K562 (cell line): ENCODE measurements around the gene FBXW11. TPM values are rescaled to one million over a fixed set of nuclear protein-coding genes. Genes with fewer than 3 reads are reported as not detected.

Source experiments
- ATAC-seq: fragments of 200-7000 bp; cut with Tn5 transposase; 3 replicates; pipeline ENCODE4 v1.9.1; 2020; ENCODE audit warnings: moderate library complexity
- BruUV-seq: library from RNA; stranded (reverse); fragments of 400-500 nt; replicated peaks from 2 replicates; lab custom pipeline; 2021; lab: Mats Ljungman, UMichigan
- CTCF ChIA-PET: fragments of 300-600 bp; formaldehyde crosslinking; extraction: SDS; loops from one replicate; lab custom pipeline; 2021; ENCODE audit warnings: low intra/inter-chr PET ratio; lab: Yijun Ruan, JAX
- POLR2A ChIA-PET: fragments of 300-600, 350-650 bp; sonication (Branson Sonifier 250); formaldehyde crosslinking; extraction: SDS; loops from one replicate; lab custom pipeline; 2021; ENCODE audit warnings: antibody characterized with exemption, inconsistent platforms; lab: Yijun Ruan, JAX
- DNase-seq, 4 experiments: peaks; one replicate each; pipeline versions ENCODE4 v3.0.0 to v3.0.0-alpha.2; 2011 to 2018; ENCODE audit warnings: low spot score in 3 of 4, mixed read lengths in 3 of 4; ENCODE audit errors: extremely low read depth in 1 of 4
- FAIRE-seq: peaks from 2 replicates; lab custom pipeline; 2011; peaks lifted over from hg19 to GRCh38; lab: Jason Lieb, UNC
- H2AFZ ChIP-seq: 2 replicates; pipeline ENCODE4 v1.6.0; 2011; ENCODE audit warnings: low read depth, low read length, control low read depth, inconsistent platforms
- H3K27ac ChIP-seq: fragments of 200-600 bp; 3 replicates; pipeline ENCODE4 v1.8.0; 2011; ENCODE audit warnings: low read depth, mild to moderate bottlenecking, control low read depth, inconsistent platforms, low read length, moderate library complexity, mixed read lengths; ENCODE audit errors: extremely low read depth
- H3K27me3 ChIP-seq, 2 experiments: fragments of 300-600 bp in 1 of 2; 2 replicates in 1 of 2; 3 replicates in 1 of 2; pipeline versions ENCODE4 v1.6.0 to v1.8.0; 2011; ENCODE audit warnings: inconsistent platforms in 2 of 2, low read length in 2 of 2, mild to moderate bottlenecking in 1 of 2, mixed read lengths in 1 of 2, moderate library complexity in 1 of 2; ENCODE audit not compliant: control insufficient read depth in 2 of 2, insufficient read depth in 2 of 2
- H3K36me3 ChIP-seq: fragments of 300-600 bp; 3 replicates; pipeline ENCODE4 v1.8.0; 2011; ENCODE audit warnings: mild to moderate bottlenecking, low read length, inconsistent platforms; ENCODE audit not compliant: control insufficient read depth, insufficient read depth
- H3K4me1 ChIP-seq, 2 experiments: fragments of 200-600 bp in 1 of 2; replicated peaks in 1 of 2; 2 replicates in 1 of 2; 3 replicates in 1 of 2; pipeline versions ENCODE4 v1.5.1 to v1.8.0; 2011; ENCODE audit warnings: inconsistent platforms in 2 of 2, low read length in 2 of 2, mild to moderate bottlenecking in 1 of 2, mixed read lengths in 1 of 2, moderate library complexity in 1 of 2; ENCODE audit not compliant: control insufficient read depth in 2 of 2, insufficient read depth in 2 of 2
- H3K4me2 ChIP-seq: 2 replicates; pipeline ENCODE4 v1.6.1; 2011; ENCODE audit warnings: low read length, control low read depth, inconsistent platforms, mixed read lengths; ENCODE audit not compliant: insufficient read depth
- H3K4me3 ChIP-seq: fragments of 200-600 bp; sonication (generic), shearing (Covaris generic); 2 replicates; pipeline ENCODE4 v1.5.1; 2016; ENCODE audit warnings: control low read depth, inconsistent platforms
- H3K79me2 ChIP-seq: fragments of 200-600 bp; 3 replicates; pipeline ENCODE4 v1.8.0; 2011; ENCODE audit warnings: low read length, inconsistent platforms; ENCODE audit not compliant: control insufficient read depth, insufficient read depth
- H3K9ac ChIP-seq, 2 experiments: 2 replicates each; pipeline versions ENCODE4 v1.6.0 to v1.6.1; 2011; ENCODE audit warnings: low read depth in 2 of 2, low read length in 2 of 2, control low read depth in 1 of 2, inconsistent platforms in 1 of 2, mild to moderate bottlenecking in 1 of 2, mixed read lengths in 1 of 2; ENCODE audit not compliant: insufficient read depth in 1 of 2
- H3K9me1 ChIP-seq: one replicate; pipeline ENCODE4 v1.6.0; 2011; ENCODE audit warnings: inconsistent platforms, mild to moderate bottlenecking, low read length, moderate library complexity; ENCODE audit not compliant: control insufficient read depth, insufficient read depth
- H3K9me3 ChIP-seq: replicated peaks from 2 replicates; pipeline ENCODE4 v1.5.1; 2011; ENCODE audit warnings: low read depth, low read length, inconsistent platforms; ENCODE audit not compliant: control insufficient read depth, insufficient read depth
- H4K20me1 ChIP-seq: replicated peaks from 2 replicates; pipeline ENCODE4 v1.6.1; 2011; ENCODE audit warnings: low read length, inconsistent platforms, mixed read lengths; ENCODE audit not compliant: control insufficient read depth, insufficient read depth
- NCOR1 ChIP-seq: fragments of 450-650 bp; IDR thresholded peaks from 2 replicates; pipeline ENCODE4 v1.6.1; 2016; ENCODE audit warnings: mild to moderate bottlenecking, moderate library complexity
- NR3C1 ChIP-seq: sonication (generic); formaldehyde crosslinking; IDR thresholded peaks from 2 replicates; pipeline ENCODE4 v1.8.1; 2022; ENCODE audit warnings: missing genetic modification reagents
- SMARCB1 ChIP-seq: IDR thresholded peaks from 2 replicates; pipeline ENCODE4 v1.6.1; 2011; ENCODE audit warnings: improper control_type of control experiment, low read depth; ENCODE audit not compliant: insufficient read length
- YBX1 ChIP-seq: fragments of 450-650 bp; IDR thresholded peaks from 2 replicates; pipeline ENCODE4 v1.7.1; 2016; ENCODE audit warnings: mild to moderate bottlenecking
- ZNF695 ChIP-seq: fragments of 450-650 bp; formaldehyde crosslinking; IDR thresholded peaks from 2 replicates; pipeline ENCODE4 v1.4.0; 2020; ENCODE audit warnings: mild to moderate bottlenecking, moderate library complexity
- WGBS: fragments of 100-300 bp; shearing (Covaris generic); methylation state at CpG from one replicate; pipeline ENCODE4 v1.1.6; 2016; ENCODE audit warnings: low coverage, mixed read lengths; ENCODE audit not compliant: insufficient coverage; ENCODE audit errors: missing lambda C conversion rate; 5-methylcytosine and 5-hydroxymethylcytosine counted together
- in situ Hi-C: fragments of 300-500 bp; cut with MboI; formaldehyde crosslinking; loops from 4 replicates; pipeline ENCODE4 v1.15.0; 2018; ENCODE audit warnings: inconsistent platforms, mixed read lengths
- intact Hi-C: fragments of 100-400 bp; cut with micrococcal nuclease; formaldehyde crosslinking; loops from 2 replicates; pipeline ENCODE4 v1.14.2; 2022
- polyA plus RNA-seq, 8 experiments: library from polyadenylated mRNA; depleted of rRNA in 4 of 8; stranded (reverse) in 5 of 8; unstranded in 3 of 8; fragments of >200 nt; fragmentation: Nextera tagmentation in 2 of 8; fragmentation: Illumina TruSeq in 1 of 8; extraction: Ambion mirVana in 2 of 8; extraction: Trizol in 1 of 8; gene quantifications; 2 replicates each; pipeline versions ENCODE4 v1.2.1 to v1.2.3, GENCODE V29; 2011 to 2014; ENCODE audit warnings: inconsistent platforms in 1 of 8, missing spikeins in 1 of 8
- total RNA-seq, 7 experiments: library from RNA; depleted of rRNA in 6 of 7; stranded (reverse); fragments of >200 nt in 6 of 7; fragmentation: Illumina TruSeq in 2 of 7; extraction: Trizol in 2 of 7; gene quantifications; 2 replicates each; pipeline versions ENCODE4 v1.2.1 to v1.2.3, GENCODE V29; 2011 to 2021; ENCODE audit warnings: low replicate concordance in 1 of 7
- TF ChIP-seq, protein P1 (sequence below), 2 experiments: fragments of 450-650 bp; formaldehyde crosslinking in 1 of 2; IDR thresholded peaks; 2 replicates each; pipeline versions ENCODE4 v1.4.0 to v1.6.1; 2014 to 2020; ENCODE audit warnings: mild to moderate bottlenecking in 2 of 2, borderline replicate concordance in 1 of 2, low read depth in 1 of 2
- TF ChIP-seq, protein P2 (sequence below): fragments of 250-450 bp; sonication (Bioruptor Pico); IDR thresholded peaks from 2 replicates; pipeline ENCODE4 v1.8.0; 2022; ENCODE audit warnings: moderate library complexity, mild to moderate bottlenecking, inconsistent platforms
- TF ChIP-seq, protein P3 (sequence below): fragments of 450-650 bp; IDR thresholded peaks from 2 replicates; pipeline ENCODE4 v1.6.1; 2016; ENCODE audit warnings: mild to moderate bottlenecking

FBXW11 gene
- total and polyA plus RNA-seq, 9 of the 15 experiments (the other 6 are each of a cell fraction or from before 2014, with no cell fraction given) = 3.0 to 28.6 (median 23.6) TPM

DNA sequence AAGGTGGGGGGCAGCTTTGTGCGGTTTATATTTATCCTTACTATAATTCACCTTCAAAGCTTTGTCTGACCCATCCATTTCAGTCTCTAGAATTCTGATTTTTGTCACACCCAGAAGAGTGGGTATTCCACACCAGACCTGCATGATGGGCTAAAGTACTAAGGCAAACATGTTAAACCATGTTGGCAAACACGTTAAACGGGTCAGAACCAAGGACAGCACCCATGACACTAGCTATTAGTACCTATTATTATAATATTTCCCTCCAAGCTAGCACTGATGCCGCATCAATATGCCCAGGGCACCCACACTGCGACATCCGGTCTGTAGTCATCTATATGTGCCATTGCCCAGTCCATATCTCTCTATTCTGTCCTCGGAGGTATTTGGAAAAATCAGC lies 104.7 kb downstream of the FBXW11 start:
- Histone ChIP-seq H3K4me1 (no peaks in the 10 kb centered on the region), H3K9me1 (no peaks in the 10 kb centered on the region), H4K20me1 (peaks cover 9% of the 10 kb centered on the region), H2AFZ (no peak overlapping the region), H3K4me3 (no peak overlapping the region)
- ATAC-seq = no peak
- 84% methylated on average over 7 of the region's 7 CpGs for whole genome bisulfite sequencing
- TF ChIP-seq NCOR1 (no peak), YBX1 (no peak), ZNF695 (CRISPR knock-in tag) (no peak), NR3C1 (CRISPR knock-in tag) (no peak), SMARCB1 (no peak)
- TF ChIP-seq, protein P1, sequence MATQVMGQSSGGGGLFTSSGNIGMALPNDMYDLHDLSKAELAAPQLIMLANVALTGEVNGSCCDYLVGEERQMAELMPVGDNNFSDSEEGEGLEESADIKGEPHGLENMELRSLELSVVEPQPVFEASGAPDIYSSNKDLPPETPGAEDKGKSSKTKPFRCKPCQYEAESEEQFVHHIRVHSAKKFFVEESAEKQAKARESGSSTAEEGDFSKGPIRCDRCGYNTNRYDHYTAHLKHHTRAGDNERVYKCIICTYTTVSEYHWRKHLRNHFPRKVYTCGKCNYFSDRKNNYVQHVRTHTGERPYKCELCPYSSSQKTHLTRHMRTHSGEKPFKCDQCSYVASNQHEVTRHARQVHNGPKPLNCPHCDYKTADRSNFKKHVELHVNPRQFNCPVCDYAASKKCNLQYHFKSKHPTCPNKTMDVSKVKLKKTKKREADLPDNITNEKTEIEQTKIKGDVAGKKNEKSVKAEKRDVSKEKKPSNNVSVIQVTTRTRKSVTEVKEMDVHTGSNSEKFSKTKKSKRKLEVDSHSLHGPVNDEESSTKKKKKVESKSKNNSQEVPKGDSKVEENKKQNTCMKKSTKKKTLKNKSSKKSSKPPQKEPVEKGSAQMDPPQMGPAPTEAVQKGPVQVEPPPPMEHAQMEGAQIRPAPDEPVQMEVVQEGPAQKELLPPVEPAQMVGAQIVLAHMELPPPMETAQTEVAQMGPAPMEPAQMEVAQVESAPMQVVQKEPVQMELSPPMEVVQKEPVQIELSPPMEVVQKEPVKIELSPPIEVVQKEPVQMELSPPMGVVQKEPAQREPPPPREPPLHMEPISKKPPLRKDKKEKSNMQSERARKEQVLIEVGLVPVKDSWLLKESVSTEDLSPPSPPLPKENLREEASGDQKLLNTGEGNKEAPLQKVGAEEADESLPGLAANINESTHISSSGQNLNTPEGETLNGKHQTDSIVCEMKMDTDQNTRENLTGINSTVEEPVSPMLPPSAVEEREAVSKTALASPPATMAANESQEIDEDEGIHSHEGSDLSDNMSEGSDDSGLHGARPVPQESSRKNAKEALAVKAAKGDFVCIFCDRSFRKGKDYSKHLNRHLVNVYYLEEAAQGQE (IDR thresholded peaks at IDR 0.05; ENCODE audit: borderline replicate concordance) = peak; percentile 75
- TF ChIP-seq, protein P1 (CRISPR knock-in tag; IDR thresholded peaks at IDR 0.05; ENCODE audit: low read depth) = no peak
- TF ChIP-seq, protein P2, sequence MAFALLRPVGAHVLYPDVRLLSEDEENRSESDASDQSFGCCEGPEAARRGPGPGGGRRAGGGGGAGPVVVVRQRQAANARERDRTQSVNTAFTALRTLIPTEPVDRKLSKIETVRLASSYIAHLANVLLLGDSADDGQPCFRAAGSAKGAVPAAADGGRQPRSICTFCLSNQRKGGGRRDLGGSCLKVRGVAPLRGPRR (CRISPR knock-in tag) = no peak
- TF ChIP-seq, protein P3, sequence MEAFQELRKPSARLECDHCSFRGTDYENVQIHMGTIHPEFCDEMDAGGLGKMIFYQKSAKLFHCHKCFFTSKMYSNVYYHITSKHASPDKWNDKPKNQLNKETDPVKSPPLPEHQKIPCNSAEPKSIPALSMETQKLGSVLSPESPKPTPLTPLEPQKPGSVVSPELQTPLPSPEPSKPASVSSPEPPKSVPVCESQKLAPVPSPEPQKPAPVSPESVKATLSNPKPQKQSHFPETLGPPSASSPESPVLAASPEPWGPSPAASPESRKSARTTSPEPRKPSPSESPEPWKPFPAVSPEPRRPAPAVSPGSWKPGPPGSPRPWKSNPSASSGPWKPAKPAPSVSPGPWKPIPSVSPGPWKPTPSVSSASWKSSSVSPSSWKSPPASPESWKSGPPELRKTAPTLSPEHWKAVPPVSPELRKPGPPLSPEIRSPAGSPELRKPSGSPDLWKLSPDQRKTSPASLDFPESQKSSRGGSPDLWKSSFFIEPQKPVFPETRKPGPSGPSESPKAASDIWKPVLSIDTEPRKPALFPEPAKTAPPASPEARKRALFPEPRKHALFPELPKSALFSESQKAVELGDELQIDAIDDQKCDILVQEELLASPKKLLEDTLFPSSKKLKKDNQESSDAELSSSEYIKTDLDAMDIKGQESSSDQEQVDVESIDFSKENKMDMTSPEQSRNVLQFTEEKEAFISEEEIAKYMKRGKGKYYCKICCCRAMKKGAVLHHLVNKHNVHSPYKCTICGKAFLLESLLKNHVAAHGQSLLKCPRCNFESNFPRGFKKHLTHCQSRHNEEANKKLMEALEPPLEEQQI = no peak
- TF ChIP-seq, all 486 proteins: peak for 1
- peaks cover 7% of the 10 kb centered on the region; the same call in 1 of the 3 replicates for H3K36me3 ChIP-seq
- BruUV-seq = no TSS peak
- FAIRE-seq = no peak
- no peaks in the 10 kb centered on the region for H3K9me3 ChIP-seq
- in situ Hi-C loops = no loop called here
- POLR2A ChIA-PET = interaction anchor here (0.5 kb wide), 1 partner anchor 22 kb away, joined by 3 read pairs; no protein-coding TSS in a partner anchor
- DNase-seq = no peak
- no peaks in the 10 kb centered on the region for H3K79me2 ChIP-seq
- no peaks in the 10 kb centered on the region for H3K27me3 ChIP-seq
- no peak overlapping the region for H3K9ac ChIP-seq
- intact Hi-C loops = no loop called here
- no peak overlapping the region for H3K4me2 ChIP-seq
- H3K27ac ChIP-seq = no peak overlapping the region
- CTCF ChIA-PET = no interaction called here
